ENCODE results near the gene FRMPD4. TPM values are rescaled to one million over a fixed set of nuclear protein-coding genes. Genes with fewer than 3 reads are reported as not detected.

Gene FRMPD4
- total and polyA plus RNA-seq, 10 of the 15 experiments (the other 5 are each of a cell fraction or from before 2014, with no cell fraction given) = not detected

GRCh38 chrX:12378706-12379105 is 240.4 kb downstream of the FRMPD4 start (continued):
- TF ChIP-seq CUX1 (IDR thresholded peaks at IDR 0.05; ENCODE audit: insufficient replicate concordance, low read depth, low read length) = no peak
- no peak for TF ChIP-seq EP300 (IDR thresholded peaks at IDR 0.05; ENCODE audit: borderline replicate concordance in 1 of 2, control insufficient read depth in 1 of 2, low read depth in 2 of 2, low read length in 2 of 2)
- no peak for TF ChIP-seq E2F4 (IDR thresholded peaks at IDR 0.05; ENCODE audit: low read depth, low read length)
- TF ChIP-seq SUPT20H (IDR thresholded peaks at IDR 0.05; ENCODE audit: borderline replicate concordance, control insufficient read depth, low read depth, low read length) = no peak

GRCh38 chrX:12379671-12380070 is 241.4 kb downstream of the FRMPD4 start:
- ChIA-PET POLR2A (no interaction called here), SMC1A (ENCODE audit: uncharacterized antibody, unreplicated experiment) (no interaction called here), CTCF (interaction anchor here (1.2 kb wide), 1 partner anchor 12 kb away, joined by 3 read pairs; no protein-coding TSS in a partner anchor), RAD21 (ENCODE audit: unreplicated experiment) (no interaction called here)
- Histone ChIP-seq H3K27ac (ENCODE audit: control insufficient read depth, insufficient read depth) (no peak overlapping the region), H3K36me3 (ENCODE audit: control insufficient read depth in 2 of 2, insufficient read depth in 2 of 2, low read length in 1 of 2) (no peaks in the 10 kb centered on the region), H3K79me2 (ENCODE audit: control insufficient read depth, insufficient read depth, low read length) (no peaks in the 10 kb centered on the region), H3K9me3 (replicated peaks; ENCODE audit: control insufficient read depth, insufficient read depth, low read length) (no peaks in the 10 kb centered on the region), H3K4me3 (no peak overlapping the region), H2AFZ (ENCODE audit: control insufficient read depth, low read depth, low read length) (no peak overlapping the region), H3K4me1 (ENCODE audit: control insufficient read depth, insufficient read depth, low read length) (no peaks in the 10 kb centered on the region), H3K9ac (ENCODE audit: control insufficient read depth, insufficient read depth, low read length) (no peak overlapping the region), H3K4me2 (ENCODE audit: control insufficient read depth, insufficient read depth) (no peak overlapping the region), H4K20me1 (ENCODE audit: control insufficient read depth, insufficient read depth) (no peaks in the 10 kb centered on the region), H3K27me3 (replicated peaks in 1 of 2; ENCODE audit: control insufficient read depth in 2 of 2, insufficient read depth in 2 of 2, low read length in 1 of 2) (peaks cover 0 to 2% of the 10 kb centered on the region in 2 experiments; a peak in 1 of 4 replicates)
- in situ Hi-C loops (cut with MboI) (no loop called here), intact Hi-C loops (cut with micrococcal nuclease; ENCODE audit: unreplicated experiment) (no loop called here)
- BruUV-seq (replicated peaks) = no TSS peak
- DNase-seq (ENCODE audit: low read depth, low spot score) (no peak), FAIRE-seq (no peak), ATAC-seq (no peak)
- TF ChIP-seq RAD21 (IDR thresholded peaks at IDR 0.05; ENCODE audit: insufficient read depth, low read depth, low read length) (no peak), EGR1 (IDR thresholded peaks at IDR 0.05; ENCODE audit: borderline replicate concordance in 1 of 2, low read depth in 2 of 2, low read length in 2 of 2) (no peak), IRF3 (IDR thresholded peaks at IDR 0.05) (no peak), ZNF622 (IDR thresholded peaks at IDR 0.05) (no peak), PAX8 (IDR thresholded peaks at IDR 0.05) (no peak), CHD1 (IDR thresholded peaks at IDR 0.05; ENCODE audit: low read depth, low read length) (no peak)
- 44% methylated on average over 3 of the region's 3 CpGs for WGBS (ENCODE audit: insufficient coverage, insufficient replicate concordance, low lambda C conversion rate, missing lambda C conversion rate)

All from GM12878 (cell line).